B cell (primary cell): ENCODE results near the gene NDUFV2.

Experiments
- EZH2 ChIP-seq: IDR thresholded peaks from 2 replicates; pipeline ENCODE4 v1.6.1; 2012; ENCODE audit warnings: borderline replicate concordance, low read depth, mild to moderate bottlenecking, moderate library complexity, low read length; ENCODE audit not compliant: insufficient read depth, poor library complexity, severe bottlenecking
- TF ChIP-seq, protein P1 (sequence below): fragments of 200-600 bp; IDR thresholded peaks from one replicate; pipeline ENCODE4 v1.8.0; 2022; ENCODE audit warnings: antibody characterized with exemption, mild to moderate bottlenecking

DNA sequence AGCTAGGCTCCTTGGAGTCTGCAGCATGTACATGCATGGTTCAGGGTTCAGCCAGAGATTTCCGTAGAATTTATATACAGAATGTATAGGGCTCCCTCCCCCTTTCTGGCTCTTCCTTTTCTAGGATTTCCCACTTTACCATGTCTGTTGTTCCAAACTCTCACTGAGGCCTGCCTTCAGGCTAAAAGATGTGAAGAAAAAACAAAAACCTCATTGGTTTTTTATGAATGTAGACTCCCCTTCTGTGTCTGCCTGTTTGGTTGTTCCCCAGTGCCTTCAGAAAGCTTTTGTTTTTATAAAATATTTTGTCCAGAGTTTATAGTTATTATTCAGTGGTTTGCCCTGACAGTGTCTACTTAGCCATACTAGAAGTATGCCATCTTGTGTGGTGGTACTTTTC is 3.6 kb downstream of the NDUFV2 start:
- TF ChIP-seq, protein P1, sequence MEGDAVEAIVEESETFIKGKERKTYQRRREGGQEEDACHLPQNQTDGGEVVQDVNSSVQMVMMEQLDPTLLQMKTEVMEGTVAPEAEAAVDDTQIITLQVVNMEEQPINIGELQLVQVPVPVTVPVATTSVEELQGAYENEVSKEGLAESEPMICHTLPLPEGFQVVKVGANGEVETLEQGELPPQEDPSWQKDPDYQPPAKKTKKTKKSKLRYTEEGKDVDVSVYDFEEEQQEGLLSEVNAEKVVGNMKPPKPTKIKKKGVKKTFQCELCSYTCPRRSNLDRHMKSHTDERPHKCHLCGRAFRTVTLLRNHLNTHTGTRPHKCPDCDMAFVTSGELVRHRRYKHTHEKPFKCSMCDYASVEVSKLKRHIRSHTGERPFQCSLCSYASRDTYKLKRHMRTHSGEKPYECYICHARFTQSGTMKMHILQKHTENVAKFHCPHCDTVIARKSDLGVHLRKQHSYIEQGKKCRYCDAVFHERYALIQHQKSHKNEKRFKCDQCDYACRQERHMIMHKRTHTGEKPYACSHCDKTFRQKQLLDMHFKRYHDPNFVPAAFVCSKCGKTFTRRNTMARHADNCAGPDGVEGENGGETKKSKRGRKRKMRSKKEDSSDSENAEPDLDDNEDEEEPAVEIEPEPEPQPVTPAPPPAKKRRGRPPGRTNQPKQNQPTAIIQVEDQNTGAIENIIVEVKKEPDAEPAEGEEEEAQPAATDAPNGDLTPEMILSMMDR: no peak
- TF ChIP-seq EZH2: no peak
